Naive thymus-derived CD4-positive, alpha-beta T cell (primary cell): ENCODE data around the gene GP1BB. TPM values are rescaled to one million over a fixed set of nuclear protein-coding genes. Genes with fewer than 3 reads are reported as not detected.

Source experiments
- ATAC-seq: fragments of 150-1000 bp; cut with Tn5 transposase; 2 replicates; pipeline ENCODE4 v1.10.0; 2021; ENCODE audit warnings: mild to moderate bottlenecking, moderate library complexity
- CTCF ChIA-PET: fragments of 350-600 bp; sonication (Branson Sonifier 250); formaldehyde crosslinking; loops from one replicate; lab custom pipeline; 2021; ENCODE audit warnings: antibody characterized with exemption; lab: Charles Lee
- POLR2A ChIA-PET: fragments of 350-600 bp; sonication (Branson Sonifier 250); formaldehyde crosslinking; loops from one replicate; lab custom pipeline; 2021; ENCODE audit warnings: antibody characterized with exemption, inconsistent platforms; lab: Charles Lee
- DNase-seq, 9 donors: peaks; one replicate each; pipeline versions ENCODE4 v3.0.0 to v3.0.0-alpha.2; 2020 to 2022; ENCODE audit warnings: mixed read lengths in 1 of 9
- H3K27ac ChIP-seq: one replicate; pipeline ENCODE4 v1.7.0; 2013; ENCODE audit warnings: mild to moderate bottlenecking, low read depth, low read length, moderate library complexity
- H3K27me3 ChIP-seq, 2 donors: one replicate each; pipeline ENCODE4 v1.7.0; 2013; ENCODE audit warnings: low read length in 2 of 2, mild to moderate bottlenecking in 2 of 2, moderate library complexity in 2 of 2; ENCODE audit not compliant: control insufficient read depth in 2 of 2, insufficient read depth in 2 of 2
- H3K36me3 ChIP-seq, 3 experiments: 1 replicate in 2 of 3; 2 replicates in 1 of 3; pipeline ENCODE4 v1.7.0; 2013; ENCODE audit warnings: low read length in 3 of 3, mild to moderate bottlenecking in 3 of 3, moderate library complexity in 1 of 3; ENCODE audit not compliant: insufficient read depth in 3 of 3, control insufficient read depth in 2 of 3
- H3K4me1 ChIP-seq, 2 donors: one replicate each; pipeline ENCODE4 v1.7.0; 2013; ENCODE audit warnings: low read length in 2 of 2, mild to moderate bottlenecking in 2 of 2, moderate library complexity in 1 of 2; ENCODE audit not compliant: control insufficient read depth in 2 of 2, insufficient read depth in 2 of 2
- H3K4me3 ChIP-seq: 2 replicates; pipeline ENCODE4 v1.7.0; 2013; ENCODE audit warnings: mild to moderate bottlenecking, low read length
- H3K9me3 ChIP-seq, 3 experiments: 1 replicate in 2 of 3; 2 replicates in 1 of 3; pipeline ENCODE4 v1.7.0; 2013; ENCODE audit warnings: low read length in 3 of 3; ENCODE audit not compliant: control insufficient read depth in 2 of 3
- H3K27ac Mint-ChIP-seq, 9 donors: one replicate each; pipeline ENCODE4 v1.8.0; 2020 to 2022; ENCODE audit warnings: mixed read lengths in 9 of 9, mild to moderate bottlenecking in 8 of 9, moderate library complexity in 5 of 9, inconsistent platforms in 2 of 9
- H3K27me3 Mint-ChIP-seq, 5 donors: one replicate each; pipeline ENCODE4 v1.8.0; 2021 to 2022; ENCODE audit warnings: mixed read lengths in 5 of 5, mild to moderate bottlenecking in 1 of 5
- H3K36me3 Mint-ChIP-seq, 5 donors: one replicate each; pipeline ENCODE4 v1.8.0; 2020 to 2022; ENCODE audit warnings: mixed read lengths in 5 of 5, mild to moderate bottlenecking in 3 of 5, inconsistent platforms in 1 of 5
- H3K4me1 Mint-ChIP-seq, 7 donors: one replicate each; pipeline ENCODE4 v1.8.0; 2020 to 2022; ENCODE audit warnings: mixed read lengths in 7 of 7, mild to moderate bottlenecking in 3 of 7, inconsistent platforms in 1 of 7
- H3K4me3 Mint-ChIP-seq, 10 donors: one replicate each; pipeline ENCODE4 v1.8.0; 2020 to 2022; ENCODE audit warnings: mild to moderate bottlenecking in 10 of 10, mixed read lengths in 10 of 10, moderate library complexity in 6 of 10, inconsistent platforms in 2 of 10
- H3K9me3 Mint-ChIP-seq, 11 donors: one replicate each; pipeline ENCODE4 v1.8.0; 2020 to 2022; ENCODE audit warnings: mixed read lengths in 11 of 11, mild to moderate bottlenecking in 4 of 11, inconsistent platforms in 1 of 11, moderate library complexity in 1 of 11
- intact Hi-C, 2 donors: fragments of 100-400 bp; cut with micrococcal nuclease; formaldehyde crosslinking; loops; one replicate each; pipeline ENCODE4 v1.15.1; 2023
- polyA plus RNA-seq, 2 donors: library from polyadenylated mRNA; unstranded; fragments of 300-500 nt; fragmentation: Illumina TruSeq; gene quantifications; one replicate each; pipeline ENCODE4 v1.2.3, GENCODE V29; 2021
- total RNA-seq, 6 experiments: library from RNA in 5 of 6; stranded (reverse) in 5 of 6; gene quantifications; 1 replicate in 5 of 6; 2 replicates in 1 of 6; pipeline ENCODE4 v1.2.3 and lab custom pipeline; 2021 to 2026

Gene GP1BB
- total and polyA plus RNA-seq, 7 experiments from 2014 or later = 0.40 to 3.0 TPM; not detected in 5

DNA sequence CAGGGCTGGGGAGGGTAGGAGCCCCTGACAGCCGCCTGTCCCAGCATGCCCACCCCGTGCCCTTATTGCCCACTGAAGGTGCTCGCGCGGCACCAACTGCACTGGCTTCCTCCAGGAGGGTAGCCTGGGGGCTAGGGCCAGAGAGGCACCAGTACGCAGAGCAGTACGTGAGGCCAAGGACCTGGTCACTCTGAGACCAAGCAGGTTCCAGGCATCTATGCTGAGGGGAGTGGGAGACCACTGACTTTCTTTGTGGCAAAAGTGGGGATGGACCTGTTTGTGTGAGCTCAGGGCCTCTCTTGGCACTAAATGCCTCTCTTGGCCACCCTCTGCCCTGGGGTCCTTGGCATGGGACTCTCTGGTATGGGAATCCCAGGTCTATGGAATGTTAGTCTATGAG is 10.8 kb downstream of the GP1BB start:
- H3K27ac ChIP-seq = no peak overlapping the region
- no peaks in the 10 kb centered on the region for H3K9me3 ChIP-seq
- no peaks in the 10 kb centered on the region for H3K36me3 ChIP-seq
- no peaks in the 10 kb centered on the region for H3K27me3 ChIP-seq
- ChIA-PET POLR2A (no interaction called here), CTCF (interaction anchor here (0.6 to 1.5 kb wide), 3 partner anchors 88 to 176 kb away, joined by 3 read pairs; no protein-coding TSS in a partner anchor)
- no peak for ATAC-seq
- intact Hi-C loops = loop anchor here in 1 of 2 donors (5.0 kb wide), 1 partner anchor 158 kb away; no protein-coding TSS in a partner anchor
- Mint-ChIP-seq H3K4me3 (no peak overlapping the region), H3K27me3 (peaks cover 0 to 2% (median 0%) of the 10 kb centered on the region in 5 donors), H3K9me3 (no peaks in the 10 kb centered on the region), H3K36me3 (no peaks in the 10 kb centered on the region), H3K27ac (no peak overlapping the region), H3K4me1 (peaks cover 0 to 5% (median 2%) of the 10 kb centered on the region in 7 donors)
- no peak overlapping the region for H3K4me3 ChIP-seq
- no peaks in the 10 kb centered on the region for H3K4me1 ChIP-seq
- no peak for DNase-seq

DNA sequence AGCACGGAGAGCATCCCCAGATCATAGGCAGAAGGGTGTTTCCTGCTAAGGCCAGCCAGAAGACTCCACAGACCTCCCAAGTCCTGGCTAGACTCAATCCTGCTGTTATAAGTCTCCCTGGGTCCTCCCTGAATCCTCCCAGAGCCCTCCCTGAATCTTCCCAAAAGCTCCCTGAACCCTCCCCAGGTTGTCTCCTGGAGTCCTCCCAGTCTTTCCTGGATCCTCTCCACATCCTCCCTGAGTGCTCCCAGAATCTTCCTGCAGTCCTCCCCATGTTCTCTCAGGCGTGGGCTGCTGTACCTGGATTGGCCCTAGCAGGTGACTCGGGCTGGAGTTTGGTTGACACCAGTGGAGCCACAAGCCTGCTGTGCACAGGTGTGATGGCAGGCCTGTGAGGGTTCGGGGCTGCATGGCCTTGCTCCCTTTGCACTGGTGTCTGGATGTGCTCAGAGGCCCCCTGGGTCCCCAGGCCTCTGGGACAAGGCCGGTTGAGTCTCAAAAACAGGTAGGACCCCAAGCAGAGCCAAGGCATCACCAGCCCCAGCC is 11.6 kb downstream of the GP1BB start:
- DNase-seq (no peak), ATAC-seq (no peak)
- POLR2A ChIA-PET = no interaction called here
- H3K9me3 Mint-ChIP-seq = no peaks in the 10 kb centered on the region
- CTCF ChIA-PET = no interaction called here
- Histone ChIP-seq H3K27ac (no peak overlapping the region), H3K9me3 (no peaks in the 10 kb centered on the region), H3K4me3 (no peak overlapping the region), H3K36me3 (no peaks in the 10 kb centered on the region), H3K27me3 (no peaks in the 10 kb centered on the region), H3K4me1 (no peaks in the 10 kb centered on the region)
- intact Hi-C loops = loop anchor here in 1 of 2 donors (5.0 kb wide), 1 partner anchor 157 kb away; no protein-coding TSS in a partner anchor
- H3K27me3 Mint-ChIP-seq = peaks cover 0 to 2% (median 0%) of the 10 kb centered on the region in 5 donors
- no peak overlapping the region for H3K4me3 Mint-ChIP-seq
- no peak overlapping the region for H3K27ac Mint-ChIP-seq
- H3K4me1 Mint-ChIP-seq = peaks cover 0 to 5% (median 2%) of the 10 kb centered on the region in 7 donors
- no peaks in the 10 kb centered on the region for H3K36me3 Mint-ChIP-seq

DNA sequence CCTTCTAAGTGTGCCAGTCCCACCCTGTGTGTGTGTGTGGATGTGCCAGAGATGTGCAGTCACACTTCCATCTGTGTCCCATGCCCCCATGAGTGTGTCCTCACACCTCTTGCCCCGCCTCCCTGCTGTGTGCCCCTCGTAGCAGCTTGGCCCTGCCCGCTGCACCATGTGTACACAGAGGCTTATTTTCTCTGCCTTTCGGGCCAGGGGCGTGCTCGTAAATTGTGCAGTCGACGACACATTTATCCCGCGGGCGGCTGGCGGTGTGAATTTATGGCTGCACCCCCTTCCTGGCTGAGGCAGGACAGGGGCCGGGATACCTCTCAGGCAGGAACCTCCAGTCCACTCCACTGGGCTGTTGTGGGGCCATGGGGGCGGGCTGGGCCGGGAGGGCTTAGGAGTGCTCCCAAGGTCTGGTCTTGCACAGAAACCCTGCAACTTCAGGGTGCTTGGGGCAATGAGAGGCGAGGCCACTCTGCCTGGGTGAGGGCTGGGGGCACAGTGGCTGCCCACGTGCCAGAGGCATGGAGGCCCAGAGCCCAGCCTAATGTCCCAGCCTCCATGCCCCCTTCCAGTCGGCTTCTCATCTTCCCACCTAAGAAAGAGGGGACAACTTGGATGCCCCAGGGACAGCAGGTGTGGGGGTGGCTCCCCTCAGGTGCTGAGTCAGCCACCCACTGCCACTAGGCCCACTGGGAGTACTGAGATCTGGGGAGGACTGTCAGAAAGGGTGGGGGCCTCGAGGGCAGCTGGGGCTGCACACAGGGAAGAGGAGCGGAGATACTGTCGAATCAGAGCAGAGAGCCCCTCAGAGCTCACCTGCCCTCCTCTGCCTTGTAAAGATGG is 12.5 kb downstream of the GP1BB start:
- ATAC-seq (no peak), DNase-seq (no peak)
- Mint-ChIP-seq H3K36me3 (no peaks in the 10 kb centered on the region), H3K4me1 (no peaks in the 10 kb centered on the region), H3K4me3 (no peak overlapping the region), H3K27me3 (no peaks in the 10 kb centered on the region), H3K9me3 (no peaks in the 10 kb centered on the region), H3K27ac (no peak overlapping the region)
- Histone ChIP-seq H3K27me3 (no peaks in the 10 kb centered on the region), H3K36me3 (no peaks in the 10 kb centered on the region), H3K9me3 (no peaks in the 10 kb centered on the region), H3K4me3 (no peak overlapping the region), H3K4me1 (no peaks in the 10 kb centered on the region), H3K27ac (no peak overlapping the region)
- ChIA-PET POLR2A (no interaction called here), CTCF (no interaction called here)
- intact Hi-C loops = no loop called here

DNA sequence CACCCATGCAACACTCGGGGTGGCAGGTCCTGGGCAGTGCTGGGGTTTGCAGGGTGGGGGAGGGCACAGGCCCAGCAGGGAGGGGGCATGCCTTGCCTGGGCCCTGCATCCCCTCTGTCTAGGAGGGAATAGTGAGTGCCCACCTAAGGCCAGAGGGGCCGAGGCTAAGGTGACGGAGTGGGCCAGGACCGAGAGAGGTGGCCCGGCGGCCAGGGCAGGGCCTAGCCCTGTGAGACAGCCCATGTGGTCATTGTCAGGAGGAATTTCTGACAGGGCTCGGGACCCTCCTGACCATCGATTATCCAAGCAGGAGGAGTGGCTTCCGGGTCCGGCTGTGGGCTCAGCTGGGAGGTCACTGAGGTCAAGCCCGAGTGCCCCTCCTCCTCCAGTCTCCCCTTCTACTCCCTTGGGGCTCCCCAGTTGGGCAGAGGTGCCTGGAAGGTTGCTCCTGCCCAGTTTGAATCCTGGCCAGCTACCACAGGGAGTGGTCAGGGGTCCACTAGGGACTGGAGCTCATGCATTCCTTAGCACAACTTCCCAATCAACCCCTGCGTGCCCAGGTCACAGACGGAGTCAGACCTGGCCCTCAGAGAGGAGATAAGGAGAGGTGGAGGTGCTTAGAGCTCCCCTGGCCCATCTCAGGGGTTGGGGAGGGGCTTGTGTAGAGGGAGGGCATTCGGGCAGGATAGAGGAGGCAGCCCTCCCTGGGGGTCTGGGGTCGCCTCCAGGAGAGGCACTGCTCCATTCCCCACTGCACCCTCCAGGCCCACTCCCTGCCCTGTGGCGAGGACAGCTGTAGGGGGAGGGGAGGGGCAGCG is 14.7 kb downstream of the GP1BB start:
- Histone ChIP-seq H3K36me3 (no peaks in the 10 kb centered on the region), H3K9me3 (no peaks in the 10 kb centered on the region), H3K4me1 (no peaks in the 10 kb centered on the region), H3K27ac (no peak overlapping the region), H3K4me3 (no peak overlapping the region), H3K27me3 (no peaks in the 10 kb centered on the region)
- ChIA-PET CTCF (no interaction called here), POLR2A (no interaction called here)
- H3K4me1 Mint-ChIP-seq = no peaks in the 10 kb centered on the region
- intact Hi-C loops = no loop called here
- ATAC-seq = no peak
- no peak overlapping the region for H3K27ac Mint-ChIP-seq
- DNase-seq = no peak
- no peak overlapping the region for H3K4me3 Mint-ChIP-seq
- no peaks in the 10 kb centered on the region for H3K27me3 Mint-ChIP-seq
- H3K36me3 Mint-ChIP-seq = no peaks in the 10 kb centered on the region
- H3K9me3 Mint-ChIP-seq = no peaks in the 10 kb centered on the region

DNA sequence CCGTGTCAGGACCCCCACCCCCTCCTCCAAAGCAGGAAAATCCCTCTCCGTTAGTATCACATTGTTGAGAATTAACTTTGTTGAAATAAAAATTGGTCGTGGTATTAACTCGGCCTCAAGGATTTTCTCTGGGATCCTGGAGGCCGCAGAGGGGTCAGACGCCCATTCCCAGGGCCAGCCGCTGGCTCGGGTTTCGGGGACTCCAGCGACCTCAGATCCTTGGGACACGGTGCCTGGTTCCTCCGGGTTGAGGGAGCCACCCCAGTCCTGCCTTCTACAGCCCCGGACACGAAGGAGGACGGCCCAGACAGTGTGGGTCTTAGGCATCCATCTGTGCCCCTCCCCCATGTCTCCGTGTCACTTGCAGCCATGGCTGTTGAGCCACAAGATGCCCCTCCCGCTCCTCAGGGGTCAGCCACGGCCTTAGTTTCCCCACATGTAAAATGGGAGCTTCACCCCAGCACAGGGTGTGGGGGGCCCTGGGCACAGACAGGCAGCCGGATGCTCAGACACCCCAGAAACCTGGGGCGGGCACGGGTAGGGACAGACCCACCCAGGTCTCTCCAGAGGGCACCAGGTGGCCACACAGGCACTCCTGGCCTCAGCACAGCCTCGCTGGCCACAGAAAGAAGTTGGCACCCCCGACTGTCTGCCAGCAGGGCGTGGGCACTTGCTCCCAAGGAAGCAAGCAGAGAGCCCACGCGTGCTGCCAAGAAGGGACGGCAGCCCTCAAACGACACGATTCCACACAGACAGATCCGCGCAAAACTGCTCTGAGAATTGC is 15.5 kb downstream of the GP1BB start:
- DNase-seq = no peak
- H3K4me3 Mint-ChIP-seq = no peak overlapping the region
- no peak overlapping the region for H3K27ac Mint-ChIP-seq
- H3K4me3 ChIP-seq = no peak overlapping the region
- H3K27me3 Mint-ChIP-seq = no peaks in the 10 kb centered on the region
- H3K4me1 Mint-ChIP-seq = no peaks in the 10 kb centered on the region
- no peaks in the 10 kb centered on the region for H3K9me3 ChIP-seq
- H3K36me3 ChIP-seq = no peaks in the 10 kb centered on the region
- POLR2A ChIA-PET = no interaction called here
- H3K27ac ChIP-seq = no peak overlapping the region
- CTCF ChIA-PET = no interaction called here
- ATAC-seq = no peak
- intact Hi-C loops = no loop called here
- H3K27me3 ChIP-seq = no peaks in the 10 kb centered on the region
- no peaks in the 10 kb centered on the region for H3K4me1 ChIP-seq
- H3K36me3 Mint-ChIP-seq = no peaks in the 10 kb centered on the region
- no peaks in the 10 kb centered on the region for H3K9me3 Mint-ChIP-seq

GRCh38 chr22:19739448-19739895 is 16.1 kb downstream of the GP1BB start:
- no peak overlapping the region for H3K27ac Mint-ChIP-seq
- intact Hi-C loops = no loop called here
- H3K4me3 ChIP-seq = no peak overlapping the region
- H3K36me3 Mint-ChIP-seq = no peaks in the 10 kb centered on the region
- no peak for DNase-seq
- ATAC-seq = no peak
- H3K27me3 ChIP-seq = no peaks in the 10 kb centered on the region
- ChIA-PET CTCF (no interaction called here), POLR2A (no interaction called here)
- H3K9me3 Mint-ChIP-seq = no peaks in the 10 kb centered on the region
- H3K9me3 ChIP-seq = no peaks in the 10 kb centered on the region
- H3K36me3 ChIP-seq = no peaks in the 10 kb centered on the region
- H3K27ac ChIP-seq = no peak overlapping the region
- H3K4me3 Mint-ChIP-seq = no peak overlapping the region
- no peaks in the 10 kb centered on the region for H3K4me1 ChIP-seq
- no peaks in the 10 kb centered on the region for H3K27me3 Mint-ChIP-seq
- no peaks in the 10 kb centered on the region for H3K4me1 Mint-ChIP-seq
